Astrocyte of the cerebellum (primary cell): ENCODE results near the gene SCEL.

ENCODE experiments used
- DNase-seq: peaks from one replicate; pipeline ENCODE4 v3.0.0-alpha.2; 2011; ENCODE audit warnings: low read depth
- H3K4me3 ChIP-seq: 2 replicates; pipeline ENCODE4 v1.5.1; 2011; ENCODE audit warnings: mild to moderate bottlenecking, low read depth, low read length, moderate library complexity
- in situ Hi-C: cut with HindIII; loops from 2 replicates; pipeline ENCODE4 v1.10.0; 2017; ENCODE audit warnings: low sequenced_read_pairs
- TF ChIP-seq, protein P1 (sequence below): IDR thresholded peaks from 2 replicates; pipeline ENCODE4 v1.5.1; 2012; ENCODE audit warnings: low read length, low read depth, moderate library complexity, mild to moderate bottlenecking; ENCODE audit errors: missing control alignments

Gene SCEL

GRCh38 chr13:77536358-77536757, 852 bp downstream of the SCEL start:
- TF ChIP-seq, protein P1, sequence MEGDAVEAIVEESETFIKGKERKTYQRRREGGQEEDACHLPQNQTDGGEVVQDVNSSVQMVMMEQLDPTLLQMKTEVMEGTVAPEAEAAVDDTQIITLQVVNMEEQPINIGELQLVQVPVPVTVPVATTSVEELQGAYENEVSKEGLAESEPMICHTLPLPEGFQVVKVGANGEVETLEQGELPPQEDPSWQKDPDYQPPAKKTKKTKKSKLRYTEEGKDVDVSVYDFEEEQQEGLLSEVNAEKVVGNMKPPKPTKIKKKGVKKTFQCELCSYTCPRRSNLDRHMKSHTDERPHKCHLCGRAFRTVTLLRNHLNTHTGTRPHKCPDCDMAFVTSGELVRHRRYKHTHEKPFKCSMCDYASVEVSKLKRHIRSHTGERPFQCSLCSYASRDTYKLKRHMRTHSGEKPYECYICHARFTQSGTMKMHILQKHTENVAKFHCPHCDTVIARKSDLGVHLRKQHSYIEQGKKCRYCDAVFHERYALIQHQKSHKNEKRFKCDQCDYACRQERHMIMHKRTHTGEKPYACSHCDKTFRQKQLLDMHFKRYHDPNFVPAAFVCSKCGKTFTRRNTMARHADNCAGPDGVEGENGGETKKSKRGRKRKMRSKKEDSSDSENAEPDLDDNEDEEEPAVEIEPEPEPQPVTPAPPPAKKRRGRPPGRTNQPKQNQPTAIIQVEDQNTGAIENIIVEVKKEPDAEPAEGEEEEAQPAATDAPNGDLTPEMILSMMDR = no peak
- in situ Hi-C loops = no loop called here
- no peak for DNase-seq
- no peak overlapping the region for H3K4me3 ChIP-seq

DNA sequence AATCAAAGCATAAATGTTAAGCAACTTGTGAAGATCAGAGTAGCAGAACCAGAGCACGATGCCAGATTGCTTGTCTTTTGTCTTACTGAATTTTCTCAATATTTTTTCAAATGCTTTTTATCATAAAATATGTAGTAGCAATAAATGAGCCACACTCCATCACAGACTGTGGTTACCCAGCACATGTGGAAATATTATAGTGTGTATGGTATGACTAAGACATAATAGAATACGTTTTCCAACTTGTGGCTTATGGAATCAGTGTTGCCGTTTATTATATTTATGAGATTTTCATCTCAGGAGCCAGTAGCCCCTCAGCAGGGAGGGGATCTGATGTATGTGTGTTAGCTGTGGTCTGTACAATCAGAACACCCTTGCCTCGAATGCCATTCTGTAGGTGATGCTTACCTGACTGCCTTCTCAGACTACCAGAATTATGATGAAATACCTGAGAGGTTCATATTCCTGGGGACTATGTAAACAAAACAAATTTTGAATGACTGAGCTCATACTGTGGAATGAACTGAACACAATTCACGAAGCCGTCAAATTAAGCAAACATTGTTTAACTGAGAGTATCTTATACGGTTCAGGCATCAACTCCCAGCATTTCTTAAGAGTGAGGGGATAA, 1.9 kb downstream of the SCEL start:
- no peak overlapping the region for H3K4me3 ChIP-seq
- DNase-seq = no peak
- TF ChIP-seq, protein P1 = no peak
- in situ Hi-C loops = no loop called here

GRCh38 chr13:77543711-77544110, 8.2 kb downstream of the SCEL start:
- DNase-seq = no peak
- no peak overlapping the region for H3K4me3 ChIP-seq
- TF ChIP-seq, protein P1 = no peak
- in situ Hi-C loops = no loop called here

GRCh38 chr13:77544355-77544754, 8.8 kb downstream of the SCEL start:
- TF ChIP-seq, protein P1 = no peak
- in situ Hi-C loops = no loop called here
- peak; percentile 48 for DNase-seq
- H3K4me3 ChIP-seq = no peak overlapping the region

DNA sequence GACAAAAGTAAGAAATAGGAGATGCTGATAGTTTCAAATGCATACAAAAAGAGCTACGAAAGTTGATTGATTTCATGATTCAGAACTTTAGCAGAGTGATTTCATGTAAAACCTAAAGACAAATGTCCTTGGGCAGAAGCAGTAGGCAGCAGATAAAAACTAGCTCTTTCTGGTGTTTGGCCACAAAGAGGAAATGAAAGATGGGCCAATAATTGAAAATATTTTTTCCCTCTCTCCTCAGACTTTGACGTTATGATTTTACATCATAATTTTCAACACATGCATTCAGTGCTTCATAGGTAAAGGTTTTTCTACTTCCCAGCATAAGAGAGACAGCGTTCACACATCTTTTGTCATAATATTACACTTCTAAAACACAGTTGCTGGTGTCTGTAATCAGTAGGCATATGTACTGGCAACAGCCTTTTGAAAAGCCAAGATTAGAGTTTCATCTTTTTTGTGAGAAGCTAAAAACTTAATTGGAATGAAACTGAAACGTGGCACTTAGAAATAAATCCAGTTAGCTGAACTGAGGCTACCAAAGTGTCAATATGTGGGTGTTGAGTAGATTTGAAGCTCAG, 9.3 kb downstream of the SCEL start:
- no peak for DNase-seq
- TF ChIP-seq, protein P1 = no peak
- in situ Hi-C loops = no loop called here
- H3K4me3 ChIP-seq = no peak overlapping the region

- TF ChIP-seq, protein P1 = no peak
- DNase-seq = no peak
- in situ Hi-C loops = no loop called here
- no peak overlapping the region for H3K4me3 ChIP-seq
Measured at GRCh38 chr13:77545626-77546412, 10.3 kb downstream of the SCEL start.
